CD4-positive, alpha-beta T cell treated with Interleukin-6 for 4 hours (primary cell): ENCODE measurements around the gene CASD1.

ENCODE experiments used
- DNase-seq: peaks from one replicate; pipeline ENCODE4 v3.0.0-alpha.2; 2020; ENCODE audit warnings: mixed read lengths

CASD1 gene

GRCh38 chr7:94513565-94513860 is 3.9 kb downstream of the CASD1 start:
- DNase-seq, result no peak

GRCh38 chr7:94514140-94514889 is 4.7 kb downstream of the CASD1 start:
- no peak for DNase-seq

GRCh38 chr7:94514917-94515316 is 5.3 kb downstream of the CASD1 start:
- no peak for DNase-seq

GRCh38 chr7:94525923-94526322 is 16.3 kb downstream of the CASD1 start:
- no peak for DNase-seq

- DNase-seq, result no peak
Observed at GRCh38 chr7:94529516-94529915, 19.9 kb downstream of the CASD1 start.

GRCh38 chr7:94530109-94530508 is 20.5 kb downstream of the CASD1 start:
- DNase-seq, result no peak

GRCh38 chr7:94532676-94533075 is 23.1 kb downstream of the CASD1 start:
- no peak for DNase-seq

- no peak for DNase-seq
Observed at GRCh38 chr7:94540428-94540827, 30.8 kb downstream of the CASD1 start.

GRCh38 chr7:94547126-94547525 is 37.5 kb downstream of the CASD1 start:
- DNase-seq, result no peak

GRCh38 chr7:94556028-94556427 is 46.4 kb downstream of the CASD1 start:
- no peak for DNase-seq

- DNase-seq, result no peak
Observed at GRCh38 chr7:94557215-94557614, 47.6 kb downstream of the CASD1 start.

- DNase-seq, result no peak
Observed at GRCh38 chr7:94559972-94560371, 50.4 kb downstream of the CASD1 start.

- no peak for DNase-seq
Observed at GRCh38 chr7:94561841-94562514, 52.4 kb downstream of the CASD1 start.

GRCh38 chr7:94562525-94562924 is 52.9 kb downstream of the CASD1 start:
- DNase-seq, result no peak

- DNase-seq, result no peak
Observed at GRCh38 chr7:94565247-94565894, 55.8 kb downstream of the CASD1 start.

GRCh38 chr7:94567396-94567795 is 57.8 kb downstream of the CASD1 start:
- DNase-seq, result no peak

- no peak for DNase-seq
Observed at GRCh38 chr7:94571816-94572215, 62.2 kb downstream of the CASD1 start.

- no peak for DNase-seq
Observed at GRCh38 chr7:94575646-94576045, 66.0 kb downstream of the CASD1 start.

GRCh38 chr7:94576316-94576715 is 66.7 kb downstream of the CASD1 start:
- no peak for DNase-seq

- no peak for DNase-seq
Observed at GRCh38 chr7:94577357-94577756, 67.7 kb downstream of the CASD1 start.

- DNase-seq, result no peak
Observed at GRCh38 chr7:94578614-94579013, 69.0 kb downstream of the CASD1 start.

GRCh38 chr7:94579470-94579869 is 69.9 kb downstream of the CASD1 start:
- no peak for DNase-seq

GRCh38 chr7:94580601-94581000 is 71.0 kb downstream of the CASD1 start:
- DNase-seq, result no peak

GRCh38 chr7:94584113-94584512 is 74.5 kb downstream of the CASD1 start:
- DNase-seq, result no peak
